GM12874 (cell line): ENCODE data around the gene STAB1.

Experiments
- CTCF ChIP-seq: IDR thresholded peaks from 2 replicates; pipeline ENCODE4 v1.5.1; 2011; ENCODE audit warnings: low read depth, mild to moderate bottlenecking, control low read depth, low read length, moderate library complexity; ENCODE audit not compliant: insufficient read depth

Gene STAB1

GRCh38 chr3:52455283-52456168 lies 39.6 kb upstream of the STAB1 start, which contains the start of gene NISCH:
NISCH (plus strand) TSS chr3:52455604; CDS start chr3:52455642, 38 bp downstream.
- no peak for TF ChIP-seq CTCF

- no peak for TF ChIP-seq CTCF
Measured at GRCh38 chr3:52456169-52456799, 38.9 kb upstream of the STAB1 start.

GRCh38 chr3:52456800-52457183 lies 38.3 kb upstream of the STAB1 start:
- no peak for TF ChIP-seq CTCF

- no peak for TF ChIP-seq CTCF
Measured at GRCh38 chr3:52458031-52458760, 36.9 kb upstream of the STAB1 start.

- no peak for TF ChIP-seq CTCF
Measured at GRCh38 chr3:52458770-52459545, 36.2 kb upstream of the STAB1 start.

GRCh38 chr3:52461874-52462273 lies 33.3 kb upstream of the STAB1 start:
- no peak for TF ChIP-seq CTCF

- TF ChIP-seq CTCF, result no peak
Measured at GRCh38 chr3:52463416-52463815, 31.7 kb upstream of the STAB1 start.
